Femur (tissue), 1 donor: Measurements from ENCODE around the gene METTL3.

Experiments used
- DNase-seq: peaks from one replicate; pipeline ENCODE4 v3.0.0-alpha.2; 2017

METTL3 gene

GRCh38 chr14:21526672-21527317 lies 15.7 kb upstream of the METTL3 start:
- no peak for DNase-seq

GRCh38 chr14:21525962-21526671 lies 15.0 kb upstream of the METTL3 start, which contains the start of gene SALL2:
Gene SALL2 (minus strand): TSS chr14:21526346. CDS start chr14:21526127, 219 bp downstream.
- DNase-seq: peak; percentile 91

DNA sequence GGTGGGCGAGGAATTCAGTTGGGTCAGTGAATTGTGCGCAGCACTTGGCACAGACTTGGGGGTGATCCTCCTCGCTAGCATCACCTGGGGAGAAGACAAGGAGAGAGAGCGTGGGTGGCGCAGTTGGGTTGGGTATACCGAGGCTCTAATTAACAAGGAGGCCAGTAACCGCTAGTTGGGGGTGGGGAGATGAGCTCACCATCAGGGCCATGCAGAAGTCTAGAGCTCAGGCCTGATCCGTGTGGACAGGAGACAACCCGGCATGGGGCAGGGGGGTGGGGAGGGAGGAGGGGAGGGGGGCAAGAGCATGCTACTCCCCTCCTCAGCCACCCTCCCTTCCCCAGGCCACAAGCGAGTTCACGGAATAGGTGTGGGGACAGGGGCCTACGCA lies 14.4 kb upstream of the METTL3 start:
- DNase-seq: peak; percentile 49

- DNase-seq: no peak
These were observed 13.7 kb upstream of the METTL3 start for GRCh38 chr14:21524575-21525490.

GRCh38 chr14:21523203-21523602 lies 12.1 kb upstream of the METTL3 start:
- no peak for DNase-seq

DNA sequence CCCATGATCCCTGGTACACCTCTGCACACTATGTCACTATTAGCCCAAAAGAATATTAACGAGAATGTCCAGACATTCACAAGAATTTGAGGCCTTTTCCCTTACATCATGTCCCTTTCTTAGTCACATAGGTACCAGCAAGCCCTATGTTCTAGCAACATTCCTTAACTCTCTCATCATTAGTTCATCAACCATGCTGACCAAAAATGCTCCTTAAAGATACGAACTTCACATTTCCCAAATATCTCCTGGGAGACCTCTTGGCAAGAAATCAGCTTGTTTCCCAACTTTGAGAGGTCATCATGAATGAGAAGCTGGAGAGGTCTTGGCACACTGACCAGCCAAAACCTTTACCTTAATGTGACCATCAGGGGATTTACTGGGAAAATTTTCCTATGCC lies 10.4 kb upstream of the METTL3 start:
- no peak for DNase-seq

- no peak for DNase-seq
These were observed 9.6 kb upstream of the METTL3 start for GRCh38 chr14:21520767-21521166.

GRCh38 chr14:21518725-21519124 lies 7.6 kb upstream of the METTL3 start:
- DNase-seq: no peak

DNA sequence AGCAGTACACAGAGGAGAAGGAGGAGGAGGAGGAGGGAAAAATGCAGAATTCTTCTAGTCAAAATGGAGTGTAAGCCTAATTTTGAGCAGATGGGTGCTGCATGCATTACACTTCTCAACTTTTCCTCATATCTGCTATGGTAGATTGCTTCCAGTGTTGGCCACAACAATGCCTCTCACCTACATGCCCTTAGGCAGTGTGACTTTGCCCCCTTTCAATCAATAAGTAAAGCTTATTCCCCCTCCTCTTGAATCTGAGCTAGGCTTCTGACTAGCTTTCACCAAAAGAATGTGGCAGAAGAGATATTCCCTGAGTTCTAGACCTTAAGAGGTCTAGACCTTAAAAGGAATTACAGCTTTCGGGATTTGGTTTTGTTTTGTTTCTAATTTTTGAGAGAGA lies 3.2 kb upstream of the METTL3 start:
- DNase-seq: no peak

- DNase-seq: no peak
These were observed 1.6 kb downstream of the METTL3 start for GRCh38 chr14:21509432-21510143.

DNA sequence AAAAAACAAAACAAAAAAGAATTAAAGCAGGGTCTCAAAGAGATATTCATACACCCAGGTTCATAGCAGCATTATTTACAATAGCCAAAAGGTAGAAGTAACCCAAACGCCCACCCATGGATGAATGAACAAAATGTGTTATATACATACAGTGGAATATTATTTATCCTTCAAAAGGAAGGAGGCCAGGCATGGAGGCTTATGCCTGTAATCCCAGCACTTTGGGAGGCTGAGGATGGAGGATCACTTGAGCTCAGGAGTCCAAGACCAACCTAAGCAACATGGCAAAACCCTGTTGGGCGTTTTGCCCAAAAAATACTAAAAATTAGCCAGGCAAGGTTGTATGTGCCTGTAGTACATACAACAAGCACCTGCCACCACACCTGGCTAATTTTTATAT lies 4.6 kb downstream of the METTL3 start:
- no peak for DNase-seq

DNA sequence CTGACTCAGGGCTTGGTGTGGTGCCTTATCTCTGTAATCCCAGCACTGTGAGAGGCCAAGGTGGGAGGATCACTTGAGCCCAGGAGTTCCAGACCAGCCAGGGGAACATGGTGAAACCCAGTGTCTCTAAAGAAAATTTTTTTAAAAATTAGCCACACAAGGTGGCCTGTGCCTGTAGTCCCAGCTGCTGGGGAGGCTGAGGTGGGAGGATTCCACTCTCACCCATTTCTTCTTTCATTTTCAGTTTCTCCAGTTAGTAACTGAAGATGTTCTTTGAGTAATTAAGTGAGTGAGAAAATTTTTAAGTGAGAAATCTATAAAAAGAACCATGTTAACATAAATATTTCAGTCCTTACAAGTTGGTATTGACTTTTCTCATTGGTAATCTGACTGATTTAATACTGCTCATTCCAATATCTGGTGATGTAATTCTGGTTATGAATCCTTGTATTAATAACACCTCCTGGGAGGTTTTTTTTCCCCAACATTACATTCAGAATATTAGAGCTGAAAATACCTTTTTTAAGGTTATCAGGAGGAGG lies 6.1 kb downstream of the METTL3 start:
- DNase-seq: no peak

GRCh38 chr14:21503376-21503775 lies 7.8 kb downstream of the METTL3 start:
- DNase-seq: no peak

- DNase-seq: no peak
These were observed 9.6 kb downstream of the METTL3 start for GRCh38 chr14:21501568-21501967.

DNA sequence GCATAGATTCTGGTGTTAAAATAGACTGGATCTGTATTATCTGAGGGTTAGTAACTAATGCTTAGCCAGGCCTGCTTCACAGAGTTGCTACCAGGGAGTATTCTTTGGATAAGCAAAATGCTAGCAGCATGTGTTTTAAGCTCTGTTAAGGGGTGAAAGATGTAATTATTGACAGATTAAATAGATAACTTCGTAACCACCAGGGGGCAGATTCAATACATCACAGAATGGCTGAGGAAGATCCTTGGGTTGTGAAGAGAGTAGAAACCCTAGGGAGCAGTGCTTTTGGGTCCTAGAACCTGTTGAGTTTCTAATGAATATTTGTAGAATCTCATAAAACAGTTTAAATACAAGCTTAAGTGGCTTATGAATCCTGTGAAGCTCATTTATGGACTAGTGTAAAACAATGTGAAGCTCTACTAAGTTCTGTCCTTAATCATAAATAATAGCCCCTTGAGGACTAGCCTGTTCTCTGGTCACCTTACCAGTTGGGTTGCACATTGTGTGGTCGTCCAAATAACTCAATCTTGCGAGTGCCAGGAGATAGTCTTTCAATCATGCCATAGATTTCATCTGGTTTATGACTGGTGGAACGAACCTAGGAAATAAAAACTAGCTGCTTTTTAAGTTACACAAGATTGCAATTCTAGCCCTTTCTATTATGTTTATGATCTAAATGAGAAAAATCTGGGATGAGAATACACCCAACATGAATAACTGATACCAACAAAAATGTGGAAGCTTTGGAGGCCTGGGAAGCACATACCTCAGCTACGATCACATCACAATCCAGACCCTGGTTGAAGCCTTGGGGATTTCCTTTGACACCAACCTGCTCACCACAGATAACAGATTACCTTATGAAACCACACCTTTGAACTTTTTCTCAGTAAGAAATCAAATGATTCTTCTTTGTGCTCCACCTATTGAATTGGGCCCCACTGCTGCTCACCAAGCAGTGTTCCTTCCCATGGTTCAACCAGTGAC lies 12.3 kb downstream of the METTL3 start:
- DNase-seq: no peak

DNA sequence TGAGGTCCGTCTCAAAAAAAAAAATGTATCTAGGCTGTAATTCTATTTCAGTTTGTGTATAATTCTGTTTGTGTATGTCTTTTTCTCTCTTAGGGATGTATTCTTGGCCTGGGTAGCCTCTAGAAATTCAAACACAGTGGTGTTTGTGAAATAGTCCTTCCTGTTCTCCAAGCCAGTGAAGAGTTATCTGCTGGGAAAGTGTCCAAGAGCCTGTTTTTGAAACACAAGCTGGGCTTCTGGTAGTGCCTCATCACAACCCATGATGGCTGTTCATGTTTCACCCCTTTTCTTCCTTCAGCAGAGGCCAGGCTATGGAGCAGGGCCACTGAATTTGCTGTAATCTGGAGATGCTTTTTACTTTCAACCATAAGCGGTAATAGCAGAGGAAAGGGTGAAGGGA lies 14.7 kb downstream of the METTL3 start:
- no peak for DNase-seq

DNA sequence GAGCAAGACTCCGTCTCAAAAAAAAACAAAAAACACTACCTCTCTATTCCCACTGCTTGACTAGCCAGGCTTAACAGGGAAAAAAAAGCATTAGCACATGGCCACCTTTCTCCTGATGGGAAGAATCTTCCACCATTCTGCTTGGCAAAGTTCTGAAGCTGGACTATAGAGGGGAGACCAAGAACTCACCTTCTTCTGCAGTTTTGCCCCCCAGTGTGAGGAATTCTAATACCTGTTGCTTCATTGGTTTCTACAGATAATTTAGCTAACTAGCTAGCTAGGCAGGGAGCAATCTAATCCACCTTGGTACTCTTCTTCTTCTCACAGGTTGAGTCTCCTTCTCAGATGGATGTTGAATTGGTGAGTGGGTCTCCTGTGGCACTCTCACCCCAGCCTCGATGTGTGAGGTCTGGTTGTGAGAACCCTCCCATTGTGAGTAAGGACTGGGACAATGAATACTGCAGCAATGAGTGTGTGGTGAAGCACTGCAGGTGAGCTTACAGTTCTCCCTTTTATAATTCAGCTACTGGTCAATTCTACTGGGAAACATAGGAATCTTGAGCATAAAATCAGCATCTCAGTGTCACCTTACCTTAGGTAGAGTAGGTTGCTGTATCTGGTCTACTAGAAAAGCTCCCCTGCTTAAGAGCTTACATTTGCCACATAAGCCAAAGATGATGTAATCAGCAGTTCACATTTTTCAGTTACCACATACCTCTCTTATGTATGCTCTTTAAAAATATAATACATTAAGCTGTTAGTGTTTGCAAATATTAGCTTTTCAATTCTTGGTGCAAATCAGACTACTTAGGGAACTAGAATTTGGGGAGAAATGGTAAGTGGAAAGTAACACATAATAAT lies 16.0 kb downstream of the METTL3 start:
- DNase-seq: no peak

DNA sequence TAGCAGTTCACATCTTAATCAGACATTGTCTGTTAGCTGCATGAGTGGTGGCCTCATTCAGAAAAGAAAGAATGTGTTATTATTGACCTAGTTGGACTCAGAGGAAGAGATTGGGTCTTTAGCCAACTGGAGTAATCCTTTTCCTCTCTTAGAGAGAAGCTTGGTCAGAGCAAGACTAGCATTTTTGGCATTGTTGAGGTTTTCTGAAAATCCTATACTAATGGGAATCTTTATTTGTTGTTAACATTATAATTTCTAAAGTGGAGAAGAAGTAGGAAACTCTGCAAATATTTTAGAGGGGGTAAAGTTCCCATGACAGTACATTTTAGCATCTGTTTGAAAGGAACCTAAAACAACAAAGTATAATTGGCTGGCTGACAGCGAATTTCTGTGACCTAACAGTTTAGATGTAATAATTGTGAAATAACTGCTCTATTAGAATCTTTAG lies 24.5 kb downstream of the METTL3 start:
- DNase-seq: no peak

- DNase-seq: peak; percentile 99
These were observed 34.0 kb downstream of the METTL3 start, which contains the start of the genes RAB2B and TOX4 for GRCh38 chr14:21476925-21477681. Gene RAB2B (minus strand): TSS chr14:21476959. CDS start chr14:21476872, 87 bp downstream. Gene TOX4 (plus strand): TSS chr14:21477195. CDS start chr14:21477279, 84 bp downstream.
